ENCODE data around the gene VPS37B. TPM values are rescaled to one million over a fixed set of nuclear protein-coding genes. Genes with fewer than 3 reads are reported as not detected.

Gene VPS37B
- total and polyA plus RNA-seq, 10 of the 15 experiments (the other 5 are each of a cell fraction or from before 2014, with no cell fraction given) = 0.66 to 68.6 (median 39.6) TPM

- no peak for TF ChIP-seq HDAC6 (IDR thresholded peaks at IDR 0.05; ENCODE audit: unreplicated experiment)
- TF ChIP-seq RCOR1 (conservative IDR thresholded peaks at IDR 0.05; ENCODE audit: low read depth, low read length) = no peak
- TF ChIP-seq TCF3 (IDR thresholded peaks at IDR 0.05; ENCODE audit: borderline replicate concordance, insufficient read depth, low read depth, low read length) = no peak
- TF ChIP-seq EZH2 (IDR thresholded peaks at IDR 0.05; ENCODE audit: borderline replicate concordance, control insufficient read depth, low read depth, low read length) = no peak
- TF ChIP-seq RUNX3 (IDR thresholded peaks at IDR 0.05; ENCODE audit: low read length) = no peak
- TF ChIP-seq, protein P1, sequence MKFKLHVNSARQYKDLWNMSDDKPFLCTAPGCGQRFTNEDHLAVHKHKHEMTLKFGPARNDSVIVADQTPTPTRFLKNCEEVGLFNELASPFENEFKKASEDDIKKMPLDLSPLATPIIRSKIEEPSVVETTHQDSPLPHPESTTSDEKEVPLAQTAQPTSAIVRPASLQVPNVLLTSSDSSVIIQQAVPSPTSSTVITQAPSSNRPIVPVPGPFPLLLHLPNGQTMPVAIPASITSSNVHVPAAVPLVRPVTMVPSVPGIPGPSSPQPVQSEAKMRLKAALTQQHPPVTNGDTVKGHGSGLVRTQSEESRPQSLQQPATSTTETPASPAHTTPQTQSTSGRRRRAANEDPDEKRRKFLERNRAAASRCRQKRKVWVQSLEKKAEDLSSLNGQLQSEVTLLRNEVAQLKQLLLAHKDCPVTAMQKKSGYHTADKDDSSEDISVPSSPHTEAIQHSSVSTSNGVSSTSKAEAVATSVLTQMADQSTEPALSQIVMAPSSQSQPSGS (IDR thresholded peaks at IDR 0.05; ENCODE audit: low read length) = no peak
- TF ChIP-seq SMARCA5 (IDR thresholded peaks at IDR 0.05) = no peak
- TF ChIP-seq, protein P2, sequence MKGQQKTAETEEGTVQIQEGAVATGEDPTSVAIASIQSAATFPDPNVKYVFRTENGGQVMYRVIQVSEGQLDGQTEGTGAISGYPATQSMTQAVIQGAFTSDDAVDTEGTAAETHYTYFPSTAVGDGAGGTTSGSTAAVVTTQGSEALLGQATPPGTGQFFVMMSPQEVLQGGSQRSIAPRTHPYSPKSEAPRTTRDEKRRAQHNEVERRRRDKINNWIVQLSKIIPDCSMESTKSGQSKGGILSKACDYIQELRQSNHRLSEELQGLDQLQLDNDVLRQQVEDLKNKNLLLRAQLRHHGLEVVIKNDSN (IDR thresholded peaks at IDR 0.05; ENCODE audit: borderline replicate concordance, extremely low read length, insufficient read depth, low read depth, low read length) = no peak
- TF ChIP-seq CHD1 (IDR thresholded peaks at IDR 0.05; ENCODE audit: low read depth, low read length) = no peak
- no peak for TF ChIP-seq FOXK2 (IDR thresholded peaks at IDR 0.05)
- TF ChIP-seq, protein P3, sequence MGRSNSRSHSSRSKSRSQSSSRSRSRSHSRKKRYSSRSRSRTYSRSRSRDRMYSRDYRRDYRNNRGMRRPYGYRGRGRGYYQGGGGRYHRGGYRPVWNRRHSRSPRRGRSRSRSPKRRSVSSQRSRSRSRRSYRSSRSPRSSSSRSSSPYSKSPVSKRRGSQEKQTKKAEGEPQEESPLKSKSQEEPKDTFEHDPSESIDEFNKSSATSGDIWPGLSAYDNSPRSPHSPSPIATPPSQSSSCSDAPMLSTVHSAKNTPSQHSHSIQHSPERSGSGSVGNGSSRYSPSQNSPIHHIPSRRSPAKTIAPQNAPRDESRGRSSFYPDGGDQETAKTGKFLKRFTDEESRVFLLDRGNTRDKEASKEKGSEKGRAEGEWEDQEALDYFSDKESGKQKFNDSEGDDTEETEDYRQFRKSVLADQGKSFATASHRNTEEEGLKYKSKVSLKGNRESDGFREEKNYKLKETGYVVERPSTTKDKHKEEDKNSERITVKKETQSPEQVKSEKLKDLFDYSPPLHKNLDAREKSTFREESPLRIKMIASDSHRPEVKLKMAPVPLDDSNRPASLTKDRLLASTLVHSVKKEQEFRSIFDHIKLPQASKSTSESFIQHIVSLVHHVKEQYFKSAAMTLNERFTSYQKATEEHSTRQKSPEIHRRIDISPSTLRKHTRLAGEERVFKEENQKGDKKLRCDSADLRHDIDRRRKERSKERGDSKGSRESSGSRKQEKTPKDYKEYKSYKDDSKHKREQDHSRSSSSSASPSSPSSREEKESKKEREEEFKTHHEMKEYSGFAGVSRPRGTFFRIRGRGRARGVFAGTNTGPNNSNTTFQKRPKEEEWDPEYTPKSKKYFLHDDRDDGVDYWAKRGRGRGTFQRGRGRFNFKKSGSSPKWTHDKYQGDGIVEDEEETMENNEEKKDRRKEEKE (IDR thresholded peaks at IDR 0.05) = no peak
- TF ChIP-seq ATF7 (IDR thresholded peaks at IDR 0.05; ENCODE audit: low read depth) = no peak
- TF ChIP-seq NBN (IDR thresholded peaks at IDR 0.05) = no peak
- no peak for TF ChIP-seq MXI1 (IDR thresholded peaks at IDR 0.05; ENCODE audit: low read depth, low read length)
- no peak for TF ChIP-seq NKRF (conservative IDR thresholded peaks at IDR 0.05)
- TF ChIP-seq WRNIP1 (IDR thresholded peaks at IDR 0.05; ENCODE audit: borderline replicate concordance, low read depth, low read length) = no peak
- no peaks in the 10 kb centered on the region for H3K27me3 ChIP-seq (replicated peaks in 1 of 2; ENCODE audit: control insufficient read depth in 2 of 2, insufficient read depth in 2 of 2, low read length in 1 of 2)
- H3K36me3 ChIP-seq (ENCODE audit: control insufficient read depth in 2 of 2, insufficient read depth in 2 of 2, low read length in 1 of 2) = peaks cover 2 to 8% of the 10 kb centered on the region in 2 experiments; a peak in 2 of 4 replicates
- no peak overlapping the region for H3K4me2 ChIP-seq (ENCODE audit: control insufficient read depth, insufficient read depth)
- intact Hi-C loops (cut with micrococcal nuclease; ENCODE audit: unreplicated experiment) (loop anchor here (1.0 to 2.0 kb wide), 2 partner anchors 67 to 93 kb away; no protein-coding TSS in a partner anchor), in situ Hi-C loops (cut with MboI) (loop anchor here (5.0 to 25.0 kb wide), 2 partner anchors 93 to 378 kb away; partner anchors contain the start of genes MPHOSPH9 and MTRFR)
- RAD21 ChIA-PET (ENCODE audit: unreplicated experiment) = interaction anchor here (0.7 to 6.9 kb wide), 6 partner anchors 29 to 379 kb away, joined by 3 to 72 read pairs (median 4); no protein-coding TSS in a partner anchor
- no peaks in the 10 kb centered on the region for H4K20me1 ChIP-seq (ENCODE audit: control insufficient read depth, insufficient read depth)
- H3K9me3 ChIP-seq (replicated peaks; ENCODE audit: control insufficient read depth, insufficient read depth, low read length) = no peaks in the 10 kb centered on the region
- H3K9ac ChIP-seq (ENCODE audit: control insufficient read depth, insufficient read depth, low read length) = no peak overlapping the region
- CTCF ChIA-PET = interaction anchor here (0.6 to 7.4 kb wide), 12 partner anchors 22 to 379 kb away, joined by 3 to 127 read pairs (median 4); no protein-coding TSS in a partner anchor
- POLR2A ChIA-PET = interaction anchor here (0.6 kb wide), 1 partner anchor 85 kb away, joined by 6 read pairs; the partner anchor contains the start of gene CCDC62
- 50% methylated on average over 23 of the region's 26 CpGs for WGBS (ENCODE audit: insufficient coverage, insufficient replicate concordance, low lambda C conversion rate, missing lambda C conversion rate)
- H3K4me1 ChIP-seq (ENCODE audit: control insufficient read depth, insufficient read depth, low read length) = no peaks in the 10 kb centered on the region
- ATAC-seq (no peak), DNase-seq (ENCODE audit: low read depth, low spot score) (no peak), FAIRE-seq (no peak)
- SMC1A ChIA-PET (ENCODE audit: uncharacterized antibody, unreplicated experiment) = interaction anchor here (0.6 to 8.4 kb wide), 5 partner anchors 32 to 426 kb away, joined by 3 to 100 read pairs (median 4); no protein-coding TSS in a partner anchor
- H2AFZ ChIP-seq (ENCODE audit: control insufficient read depth, low read depth, low read length) = no peak overlapping the region
- no peaks in the 10 kb centered on the region for H3K79me2 ChIP-seq (ENCODE audit: control insufficient read depth, insufficient read depth, low read length)
- no peak overlapping the region for H3K27ac ChIP-seq (ENCODE audit: control insufficient read depth, insufficient read depth)
- BruUV-seq (replicated peaks) = no TSS peak
- no peak overlapping the region for H3K4me3 ChIP-seq
Observed at GRCh38 chr12:122859303-122860039, 36.5 kb downstream of the VPS37B start.

Data from GM12878 (cell line).